GM18861 (cell line): ENCODE results near the gene SHQ1.
"Not testable (repeated sequence)": the region's sequence is repeated elsewhere in the genome, so short reads cannot be mapped to it uniquely, and the experiment has no call there.

Source experiments
- ATAC-seq: cut with Tn5 transposase; IDR thresholded peaks from one replicate; pipeline ENCODE4 v1.9.1; 2021; ENCODE audit not compliant: unreplicated experiment

The SHQ1 gene

GRCh38 chr3:72803573-72803972, 44.7 kb downstream of the SHQ1 start:
- ATAC-seq, result no peak

GRCh38 chr3:72802001-72802400, 46.2 kb downstream of the SHQ1 start:
- ATAC-seq, result no peak

- no peak for ATAC-seq
These were observed 47.4 kb downstream of the SHQ1 start for GRCh38 chr3:72800869-72801268.

- ATAC-seq, result no peak
These were observed 49.6 kb downstream of the SHQ1 start for GRCh38 chr3:72798552-72799195.

- no peak for ATAC-seq
These were observed 50.3 kb downstream of the SHQ1 start for GRCh38 chr3:72797773-72798543.

- ATAC-seq, result no peak
These were observed 54.2 kb downstream of the SHQ1 start for GRCh38 chr3:72794079-72794478.

GRCh38 chr3:72791161-72791560, 57.1 kb downstream of the SHQ1 start:
- ATAC-seq, result no peak

GRCh38 chr3:72789786-72790185, 58.5 kb downstream of the SHQ1 start:
- no peak for ATAC-seq

GRCh38 chr3:72788232-72788631, 60.0 kb downstream of the SHQ1 start:
- ATAC-seq, result not testable (repeated sequence)

GRCh38 chr3:72786668-72787067, 61.6 kb downstream of the SHQ1 start:
- no peak for ATAC-seq

GRCh38 chr3:72784226-72784625, 64.0 kb downstream of the SHQ1 start:
- ATAC-seq, result no peak

GRCh38 chr3:72782521-72782920, 65.7 kb downstream of the SHQ1 start:
- no peak for ATAC-seq

GRCh38 chr3:72769758-72770540, 78.3 kb downstream of the SHQ1 start:
- ATAC-seq, result no peak

- ATAC-seq, result no peak
These were observed 79.3 kb downstream of the SHQ1 start for GRCh38 chr3:72768936-72769335.

- no peak for ATAC-seq
These were observed 79.8 kb downstream of the SHQ1 start for GRCh38 chr3:72768481-72768880.

- no peak for ATAC-seq
These were observed 80.2 kb downstream of the SHQ1 start for GRCh38 chr3:72768006-72768441.

GRCh38 chr3:72766866-72767265, 81.4 kb downstream of the SHQ1 start:
- no peak for ATAC-seq

- ATAC-seq, result no peak
These were observed 84.3 kb downstream of the SHQ1 start for GRCh38 chr3:72763751-72764440.

- no peak for ATAC-seq
These were observed 86.8 kb downstream of the SHQ1 start for GRCh38 chr3:72761410-72761809.

GRCh38 chr3:72760225-72760624, 88.0 kb downstream of the SHQ1 start:
- no peak for ATAC-seq

- peak; percentile 100 for ATAC-seq
These were observed 91.3 kb downstream of the SHQ1 start for GRCh38 chr3:72756900-72757299.
